ENCODE measurements around the gene NPR3. TPM values are rescaled to one million over a fixed set of nuclear protein-coding genes. Genes with fewer than 3 reads are reported as not detected.

The NPR3 gene
- total RNA-seq, 4 donors from 2014 or later, result 6.1 to 10.1 (median 8.1) TPM

GRCh38 chr5:32839106-32839505 is 128.0 kb downstream of the NPR3 start:
- Histone ChIP-seq H3K27ac (no peak overlapping the region), H3K4me3 (no peak overlapping the region), H3K36me3 (no peaks in the 10 kb centered on the region), H3K27me3 (no peaks in the 10 kb centered on the region), H3K9me3 (no peaks in the 10 kb centered on the region), H3K4me1 (peaks cover 11% of the 10 kb centered on the region)
- WGBS, result 91% methylated on average over 2 of the region's 2 CpGs
- no peak for DNase-seq (ENCODE audit: low spot score in 2 of 2)
- TF ChIP-seq POLR2AphosphoS5 (IDR thresholded peaks at IDR 0.05) (no peak), CTCF (IDR thresholded peaks at IDR 0.05) (no peak), EP300 (IDR thresholded peaks at IDR 0.05) (no peak), POLR2A (IDR thresholded peaks at IDR 0.05) (no peak)

GRCh38 chr5:32840606-32841005 is 129.5 kb downstream of the NPR3 start:
- Histone ChIP-seq H3K27ac (no peak overlapping the region), H3K4me3 (no peak overlapping the region), H3K9me3 (no peaks in the 10 kb centered on the region), H3K4me1 (peaks cover 11% of the 10 kb centered on the region), H3K27me3 (no peaks in the 10 kb centered on the region), H3K36me3 (no peaks in the 10 kb centered on the region)
- TF ChIP-seq CTCF (IDR thresholded peaks at IDR 0.05) (no peak), EP300 (IDR thresholded peaks at IDR 0.05) (no peak), POLR2AphosphoS5 (IDR thresholded peaks at IDR 0.05) (no peak), POLR2A (IDR thresholded peaks at IDR 0.05) (no peak)
- DNase-seq (ENCODE audit: low spot score in 2 of 2), result no peak
- 81% methylated on average over 3 of the region's 3 CpGs for WGBS

Other genes starting within 250 kb of the NPR3 start
- gene SUB1, start 125.8 kb upstream of the NPR3 start, total RNA-seq, result 100 to 1,000 TPM; 128 to 174 (median 137) TPM

All from suprapubic skin (tissue), 4 donors.